Kidney epithelial cell (primary cell): ENCODE data around the gene LDB2. TPM values are rescaled to one million over a fixed set of nuclear protein-coding genes. Genes with fewer than 3 reads are reported as not detected.

Source experiments
- DNase-seq: peaks from one replicate; pipeline ENCODE4 v3.0.0-alpha.2; 2010; ENCODE audit warnings: low read depth
- H3K27me3 ChIP-seq: 2 replicates; pipeline ENCODE4 v1.6.0; 2011; ENCODE audit warnings: low read length; ENCODE audit not compliant: control insufficient read depth, insufficient read depth
- H3K36me3 ChIP-seq: 2 replicates; pipeline ENCODE4 v1.5.1; 2011; ENCODE audit warnings: low read length; ENCODE audit not compliant: control insufficient read depth, insufficient read depth
- H3K4me3 ChIP-seq: 2 replicates; pipeline ENCODE4 v1.5.1; 2011; ENCODE audit warnings: low read depth, mild to moderate bottlenecking, control low read depth, low read length
- CTCF ChIP-seq: IDR thresholded peaks from 2 replicates; pipeline ENCODE4 v1.5.1; 2011; ENCODE audit warnings: mild to moderate bottlenecking, moderate library complexity, low read length, control low read depth, inconsistent platforms; ENCODE audit not compliant: insufficient read depth, poor library complexity, severe bottlenecking
- total RNA-seq: library from RNA; depleted of rRNA; stranded (reverse); fragments of >200 nt; gene quantifications from 2 replicates; pipeline ENCODE4 v1.2.3, GENCODE V29; 2015

LDB2 gene
- total RNA-seq, 1 donor from 2014 or later = 0.46 TPM

- H3K36me3 ChIP-seq = no peaks in the 10 kb centered on the region
- no peak for DNase-seq
- no peak for TF ChIP-seq CTCF
- H3K4me3 ChIP-seq = no peak overlapping the region
- H3K27me3 ChIP-seq = no peaks in the 10 kb centered on the region
Measured at GRCh38 chr4:16622826-16623225, 275.6 kb downstream of the LDB2 start.

- no peaks in the 10 kb centered on the region for H3K27me3 ChIP-seq
- no peak for DNase-seq
- no peak overlapping the region for H3K4me3 ChIP-seq
- TF ChIP-seq CTCF = no peak
- H3K36me3 ChIP-seq = no peaks in the 10 kb centered on the region
Measured at GRCh38 chr4:16617435-16617834, 281.0 kb downstream of the LDB2 start.

DNA sequence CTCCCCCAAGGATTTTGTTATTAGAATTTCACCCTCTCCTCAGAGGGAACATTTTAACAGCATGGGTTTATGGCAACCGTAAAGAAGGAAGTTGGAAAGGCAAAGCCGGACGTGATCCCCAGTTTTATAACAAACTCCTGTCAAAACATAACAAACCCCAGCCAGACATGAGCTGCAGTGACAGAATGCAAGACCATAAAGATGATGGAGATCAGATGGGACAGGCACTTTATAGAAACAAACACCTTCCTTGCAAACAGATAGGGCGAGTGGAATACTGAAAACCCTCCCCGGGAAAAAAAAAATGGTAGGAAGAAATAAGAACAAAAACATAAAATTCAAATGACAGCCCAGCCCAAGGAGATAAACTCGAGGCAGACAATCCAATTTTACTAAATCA, 281.4 kb downstream of the LDB2 start:
- TF ChIP-seq CTCF = no peak
- Histone ChIP-seq H3K27me3 (no peaks in the 10 kb centered on the region), H3K36me3 (no peaks in the 10 kb centered on the region), H3K4me3 (no peak overlapping the region)
- DNase-seq = no peak

- Histone ChIP-seq H3K36me3 (no peaks in the 10 kb centered on the region), H3K4me3 (no peak overlapping the region), H3K27me3 (no peaks in the 10 kb centered on the region)
- no peak for TF ChIP-seq CTCF
- DNase-seq = no peak
Measured at GRCh38 chr4:16609170-16609758, 289.2 kb downstream of the LDB2 start.

- TF ChIP-seq CTCF = no peak
- H3K36me3 ChIP-seq = no peaks in the 10 kb centered on the region
- no peak for DNase-seq
- H3K27me3 ChIP-seq = no peaks in the 10 kb centered on the region
- H3K4me3 ChIP-seq = no peak overlapping the region
Measured at GRCh38 chr4:16608611-16609125, 289.8 kb downstream of the LDB2 start.

GRCh38 chr4:16608123-16608522, 290.3 kb downstream of the LDB2 start:
- no peaks in the 10 kb centered on the region for H3K27me3 ChIP-seq
- no peaks in the 10 kb centered on the region for H3K36me3 ChIP-seq
- H3K4me3 ChIP-seq = no peak overlapping the region
- no peak for TF ChIP-seq CTCF
- no peak for DNase-seq
